ENCODE results near the gene FTO.

Gene FTO

DNA sequence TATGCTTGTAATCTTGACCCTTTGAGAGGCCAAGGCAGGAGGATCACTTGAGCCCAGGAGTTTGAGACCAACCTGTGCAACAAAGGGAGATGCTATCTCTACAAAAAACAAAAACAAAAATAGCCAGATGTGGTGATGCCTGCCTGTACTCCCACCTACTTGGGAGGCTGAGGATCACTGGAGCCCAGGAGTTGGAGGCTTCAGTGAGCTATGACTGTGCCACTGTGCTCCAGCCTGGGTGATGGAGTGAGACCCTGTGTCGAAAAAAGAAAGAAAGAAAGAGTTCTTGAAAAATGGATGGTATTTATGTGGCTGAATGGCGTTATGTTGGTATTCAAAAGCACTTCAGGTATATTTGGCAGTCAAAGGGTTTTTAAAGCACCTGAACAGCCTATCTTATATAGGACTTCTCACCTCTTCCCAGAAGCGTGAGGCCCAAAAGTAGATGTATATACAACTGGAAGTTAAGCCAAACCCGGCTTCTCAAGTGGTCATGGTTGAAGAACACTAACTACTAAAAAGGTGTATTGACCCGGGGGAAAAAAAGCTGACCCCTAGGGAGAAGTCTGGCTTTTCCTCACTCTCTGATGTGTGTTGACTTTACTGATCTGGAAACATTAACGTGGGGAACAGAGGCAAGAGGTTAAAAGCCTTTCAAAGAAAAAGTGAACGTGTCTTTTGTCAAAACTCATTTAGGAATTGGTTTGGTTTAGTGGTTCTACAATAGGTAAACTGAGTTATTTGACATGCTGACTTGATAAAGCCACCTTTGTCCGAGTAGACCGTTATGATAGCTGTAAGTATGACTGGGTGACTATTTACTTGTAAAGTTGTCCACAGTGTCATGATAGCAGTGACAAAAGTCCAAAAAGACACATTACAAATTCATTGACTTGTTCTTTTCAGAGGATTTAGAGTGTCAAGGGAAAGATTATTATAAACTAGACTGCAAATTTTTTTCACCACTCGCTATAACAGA, 399.2 kb downstream of the FTO start:
- no peak for FAIRE-seq
- DNase-seq (ENCODE audit: insufficient read length, low spot score): no peak

DNA sequence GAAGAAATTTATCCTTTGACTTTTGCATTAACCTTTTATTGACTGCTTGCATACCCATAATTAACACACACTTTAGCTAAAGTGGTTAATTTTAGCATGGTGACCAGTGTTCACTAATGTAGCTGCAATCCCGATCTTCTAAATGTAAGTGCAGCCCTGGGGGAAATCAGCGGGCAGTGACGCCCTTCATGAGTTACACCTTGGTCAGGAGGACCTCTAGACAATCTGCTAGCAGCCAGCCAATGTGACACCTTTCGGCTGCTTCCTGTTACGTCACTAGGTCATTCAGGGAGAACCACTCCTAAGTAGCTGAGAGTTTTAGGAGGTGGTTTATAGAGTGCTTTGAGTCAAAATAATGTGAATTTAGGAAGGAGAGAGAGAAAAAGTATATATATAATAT, 402.1 kb downstream of the FTO start:
- FAIRE-seq: no peak
- no peak for DNase-seq (ENCODE audit: insufficient read length, low spot score)

DNA sequence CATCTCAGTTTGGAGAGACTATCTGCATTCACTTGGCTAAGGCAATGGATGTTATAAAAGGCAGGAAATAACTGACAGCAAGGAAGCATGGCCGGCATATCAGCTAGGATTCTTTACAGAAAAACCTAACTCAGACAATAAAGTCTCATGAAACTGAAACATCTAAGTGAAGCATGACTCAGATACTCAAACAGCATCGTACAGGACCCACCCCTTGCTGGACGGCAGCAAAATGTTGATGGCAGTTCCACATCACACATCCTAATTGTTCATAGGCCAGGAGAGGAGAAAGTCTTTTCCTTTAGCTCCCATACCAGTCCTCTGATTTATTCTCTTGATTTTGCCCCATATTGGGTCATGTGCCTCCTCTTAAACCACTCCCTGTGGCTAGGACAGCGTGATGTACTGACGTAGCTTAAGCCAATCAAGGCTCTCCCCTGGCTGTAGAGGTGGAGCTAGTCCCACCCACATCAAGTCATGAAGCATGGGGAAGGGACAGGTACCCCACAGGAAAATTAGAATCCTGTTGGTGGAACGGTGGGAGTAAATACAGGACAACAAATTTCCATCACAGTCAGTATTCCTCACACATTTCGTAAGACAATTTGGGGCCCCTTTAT, 403.7 kb downstream of the FTO start:
- FAIRE-seq (no peak), DNase-seq (ENCODE audit: insufficient read length, low spot score) (no peak)

DNA sequence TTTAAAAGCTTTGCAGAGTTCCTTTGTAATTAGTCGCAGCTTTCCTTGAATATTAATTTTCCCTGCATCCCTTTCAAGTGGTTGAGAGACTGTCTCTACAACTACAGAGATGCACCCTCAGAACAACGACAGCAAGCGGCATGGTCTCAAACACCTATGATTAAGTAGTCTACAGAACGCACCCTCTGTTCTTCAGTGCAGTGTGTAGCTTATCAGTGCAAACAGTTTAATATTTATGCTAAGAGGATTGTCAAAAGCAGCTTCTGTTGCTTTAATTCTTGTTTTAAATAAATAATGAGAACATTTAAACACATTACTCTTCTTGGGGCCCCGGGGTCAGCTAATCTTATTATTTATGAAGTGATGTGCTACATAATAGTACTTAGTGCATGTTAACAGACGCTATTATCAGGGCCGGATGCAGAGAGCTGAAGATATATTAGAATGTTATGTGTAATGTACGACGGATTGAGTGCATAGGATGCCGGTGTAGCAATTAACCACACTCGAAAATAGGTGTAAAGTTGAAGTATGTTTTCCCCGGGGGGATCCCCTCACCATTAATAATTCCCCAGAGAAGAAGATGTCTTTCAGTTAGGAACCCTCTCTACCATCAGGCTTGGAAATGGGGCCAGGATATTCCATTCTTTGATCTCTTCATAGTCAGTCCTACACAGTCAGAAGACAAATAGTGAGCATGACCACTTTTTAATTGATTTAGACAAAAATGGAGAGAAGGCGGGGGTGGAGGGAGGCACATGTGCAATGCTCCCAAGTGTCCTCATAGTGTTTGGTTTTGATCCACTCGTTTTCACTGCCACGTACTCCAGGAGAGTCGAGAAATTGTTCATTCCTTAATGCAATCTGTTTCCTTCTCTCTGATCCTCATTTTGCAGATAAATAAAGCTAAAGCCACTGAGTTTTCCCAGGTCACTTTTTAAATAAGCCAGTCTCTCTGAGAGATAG, 406.3 kb downstream of the FTO start:
- no peak for FAIRE-seq
- DNase-seq (ENCODE audit: insufficient read length, low spot score): no peak

DNA sequence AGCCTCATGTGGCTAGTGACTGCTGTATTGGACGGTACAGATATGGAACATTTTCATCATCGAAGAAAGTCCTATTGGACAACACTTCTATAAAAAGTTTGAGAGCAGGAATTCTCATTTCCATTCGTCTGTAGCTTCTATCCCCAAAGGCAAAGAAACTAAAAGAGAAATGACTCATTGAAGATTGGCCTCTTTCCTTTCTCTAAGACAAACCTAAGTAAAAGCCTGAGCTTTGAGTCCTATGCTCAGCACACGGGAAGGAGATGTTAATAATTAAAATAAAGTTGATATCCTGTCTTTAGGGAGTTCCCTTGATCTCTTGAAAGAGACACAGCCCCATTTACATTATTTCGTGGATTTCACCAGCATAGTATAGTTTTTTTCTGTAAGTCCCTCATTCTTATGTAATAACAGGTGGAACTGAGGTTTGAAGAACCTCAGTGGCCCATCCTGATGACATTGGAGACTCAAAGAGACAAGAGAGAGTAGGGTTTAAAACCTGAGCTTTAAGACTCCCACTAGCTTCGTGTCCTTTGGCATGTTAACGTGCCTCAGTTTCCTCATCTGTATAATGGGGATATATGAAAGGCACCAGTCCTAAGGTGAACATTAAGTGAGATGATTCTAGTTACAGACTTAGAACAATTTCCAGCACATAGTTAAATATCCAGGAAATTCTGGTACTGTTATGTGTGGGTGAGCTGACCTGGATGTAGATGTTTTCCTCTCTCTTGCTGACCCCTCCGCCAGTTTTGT, 408.7 kb downstream of the FTO start:
- FAIRE-seq: no peak
- DNase-seq (ENCODE audit: insufficient read length, low spot score): no peak

DNA sequence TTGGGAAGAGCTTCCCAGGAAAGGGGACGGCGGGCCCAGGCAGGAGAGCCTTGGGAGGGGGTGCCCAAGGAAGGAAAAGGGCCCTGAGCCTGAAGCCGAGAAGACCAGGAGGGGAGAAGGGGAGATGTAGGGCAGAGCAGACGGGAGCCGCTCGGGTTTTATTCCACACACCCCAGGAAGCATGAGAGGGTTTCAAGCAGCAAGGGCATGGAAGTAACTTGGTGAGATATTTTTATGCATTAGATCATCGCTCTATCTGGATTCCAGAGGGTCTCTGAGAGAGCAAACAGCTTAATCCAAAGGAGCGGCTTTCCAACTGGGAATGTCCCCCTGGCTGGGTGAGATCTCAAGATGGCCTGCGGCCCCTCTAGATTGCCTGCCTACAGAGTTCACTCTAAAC, 411.6 kb downstream of the FTO start:
- DNase-seq (ENCODE audit: insufficient read length, low spot score) (no peak), FAIRE-seq (no peak)

DNA sequence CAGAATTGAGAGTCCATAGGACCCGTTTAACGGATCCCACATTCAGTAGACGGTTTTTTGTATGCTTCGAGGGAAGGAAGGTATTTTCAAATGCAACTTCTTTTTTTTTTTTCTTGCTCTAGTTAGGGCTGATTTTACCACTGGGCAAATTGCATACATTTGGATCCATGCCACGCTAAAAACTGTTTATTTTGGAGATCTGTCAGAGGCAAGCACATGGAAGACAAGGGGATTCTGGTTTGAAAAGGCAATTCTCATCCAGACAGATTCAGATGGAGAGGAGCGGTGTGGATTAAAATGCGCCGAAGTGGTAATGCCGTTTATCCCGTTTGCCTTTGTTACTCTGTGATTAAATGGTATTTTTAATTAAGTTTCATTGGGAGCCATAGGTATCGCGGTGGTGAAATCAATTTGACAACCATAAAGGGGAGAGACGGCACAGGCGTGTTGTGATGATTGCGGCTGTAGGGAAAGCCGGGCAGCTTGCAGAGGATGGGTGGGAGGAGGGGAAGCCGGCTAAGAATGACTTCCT, 412.2 kb downstream of the FTO start:
- no peak for FAIRE-seq

DNA sequence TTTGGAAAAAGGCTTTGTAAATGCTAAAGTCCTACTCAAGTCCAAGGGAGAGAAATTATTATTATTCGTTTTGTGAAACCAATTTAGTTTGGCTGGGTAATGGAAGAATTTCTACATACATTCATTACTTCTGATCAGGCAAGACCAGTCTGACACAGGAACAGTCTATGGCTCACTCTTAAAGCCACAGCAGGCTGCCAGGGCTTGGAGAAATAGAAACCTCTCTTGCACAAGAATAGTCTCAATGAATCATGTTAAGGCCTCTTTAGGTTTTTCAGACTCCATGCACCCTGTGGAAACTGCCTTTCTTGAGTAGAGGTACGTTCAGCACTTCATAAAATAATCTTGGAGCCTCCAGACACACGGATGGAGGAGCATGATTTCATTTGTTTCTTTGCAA, 414.9 kb downstream of the FTO start:
- no peak for DNase-seq (ENCODE audit: insufficient read length, low spot score)
- FAIRE-seq: no peak

More for the DNA sequence above, 412.2 kb downstream of the FTO start:
- DNase-seq (ENCODE audit: insufficient read length, low spot score): no peak

DNA sequence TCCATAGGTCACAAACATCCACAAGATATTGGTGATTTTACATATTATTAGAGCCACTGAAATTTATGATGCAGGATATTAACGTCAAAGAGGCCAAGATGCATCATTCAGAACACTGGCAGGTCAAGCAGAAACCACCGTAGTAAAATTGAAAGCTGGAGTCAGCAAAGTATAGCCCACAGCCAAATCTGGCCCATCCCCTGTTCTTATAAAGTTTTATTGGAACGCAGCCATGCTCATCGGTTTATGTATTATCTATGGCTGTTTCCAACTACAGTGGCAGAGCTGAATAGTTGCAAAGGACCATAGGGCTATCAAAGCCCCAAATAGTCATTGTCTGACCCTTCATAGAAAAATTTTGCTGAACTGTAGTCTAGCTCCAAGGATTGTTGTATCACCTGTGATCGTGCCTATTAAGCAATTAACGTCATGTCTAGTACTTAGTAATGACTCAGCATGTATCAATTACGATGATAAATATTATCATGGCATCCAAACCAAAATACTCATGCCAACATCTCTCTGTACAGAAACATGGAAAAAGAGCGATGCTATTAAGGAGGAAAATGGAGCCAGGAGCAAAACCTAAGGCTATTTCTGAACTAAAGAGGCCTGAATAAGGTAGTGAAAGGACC, 417.0 kb downstream of the FTO start:
- DNase-seq (ENCODE audit: insufficient read length, low spot score): no peak
- no peak for FAIRE-seq

DNA sequence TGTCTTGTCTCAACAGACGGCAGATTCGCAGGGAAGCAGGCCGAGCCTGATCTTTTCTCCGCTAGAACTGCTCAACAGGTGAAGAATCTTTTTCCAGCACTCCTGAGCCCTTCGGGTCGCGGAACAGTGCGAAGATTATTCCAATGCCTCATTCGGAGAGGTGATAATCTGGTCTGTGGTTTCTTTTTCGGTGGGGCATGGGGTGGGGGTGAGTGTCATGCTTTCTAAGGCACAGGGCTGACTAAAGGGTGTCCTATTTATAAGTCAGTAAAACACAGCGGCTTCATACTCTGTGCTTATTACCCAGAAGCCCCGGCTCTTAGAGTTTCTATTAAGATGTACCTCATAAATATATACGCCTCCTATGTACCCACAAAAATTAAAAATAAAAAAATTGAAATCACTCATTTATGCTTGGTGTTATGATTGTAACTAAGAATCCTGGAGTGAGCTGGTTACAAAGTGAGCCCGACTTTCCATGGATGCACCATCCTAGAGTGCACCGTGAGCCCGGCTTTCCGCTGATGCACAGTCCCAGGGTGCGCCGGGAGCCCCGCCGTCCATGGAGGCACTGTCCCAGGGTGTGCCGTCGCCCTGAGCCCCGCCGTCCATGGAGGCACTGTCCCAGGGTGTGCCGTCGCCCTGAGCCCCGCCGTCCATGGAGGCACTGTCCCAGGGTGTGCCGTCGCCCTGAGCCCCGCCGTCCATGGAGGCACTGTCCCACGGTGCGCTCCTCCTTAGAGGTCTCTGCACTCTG, 417.8 kb downstream of the FTO start:
- DNase-seq (ENCODE audit: insufficient read length, low spot score): no peak
- no peak for FAIRE-seq

DNA sequence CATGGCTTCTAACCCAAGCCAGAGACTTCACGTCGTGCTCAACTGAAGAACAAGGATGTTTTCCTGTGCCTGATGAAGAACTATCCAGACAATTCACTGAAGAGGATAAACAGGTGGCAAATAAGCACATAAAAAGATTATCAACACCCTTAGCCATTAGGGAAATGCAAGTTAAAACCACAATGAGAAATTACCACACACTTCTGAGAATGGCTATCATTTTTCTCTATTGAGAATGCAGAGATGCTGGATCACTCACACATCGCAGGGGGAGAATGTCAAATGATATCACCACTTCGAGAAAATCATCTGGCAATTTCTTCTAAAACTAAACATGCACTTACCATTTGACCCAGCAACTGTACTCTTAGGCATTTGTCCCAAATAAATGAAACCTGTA, 419.8 kb downstream of the FTO start:
- FAIRE-seq (no peak), DNase-seq (ENCODE audit: insufficient read length, low spot score) (no peak)

DNA sequence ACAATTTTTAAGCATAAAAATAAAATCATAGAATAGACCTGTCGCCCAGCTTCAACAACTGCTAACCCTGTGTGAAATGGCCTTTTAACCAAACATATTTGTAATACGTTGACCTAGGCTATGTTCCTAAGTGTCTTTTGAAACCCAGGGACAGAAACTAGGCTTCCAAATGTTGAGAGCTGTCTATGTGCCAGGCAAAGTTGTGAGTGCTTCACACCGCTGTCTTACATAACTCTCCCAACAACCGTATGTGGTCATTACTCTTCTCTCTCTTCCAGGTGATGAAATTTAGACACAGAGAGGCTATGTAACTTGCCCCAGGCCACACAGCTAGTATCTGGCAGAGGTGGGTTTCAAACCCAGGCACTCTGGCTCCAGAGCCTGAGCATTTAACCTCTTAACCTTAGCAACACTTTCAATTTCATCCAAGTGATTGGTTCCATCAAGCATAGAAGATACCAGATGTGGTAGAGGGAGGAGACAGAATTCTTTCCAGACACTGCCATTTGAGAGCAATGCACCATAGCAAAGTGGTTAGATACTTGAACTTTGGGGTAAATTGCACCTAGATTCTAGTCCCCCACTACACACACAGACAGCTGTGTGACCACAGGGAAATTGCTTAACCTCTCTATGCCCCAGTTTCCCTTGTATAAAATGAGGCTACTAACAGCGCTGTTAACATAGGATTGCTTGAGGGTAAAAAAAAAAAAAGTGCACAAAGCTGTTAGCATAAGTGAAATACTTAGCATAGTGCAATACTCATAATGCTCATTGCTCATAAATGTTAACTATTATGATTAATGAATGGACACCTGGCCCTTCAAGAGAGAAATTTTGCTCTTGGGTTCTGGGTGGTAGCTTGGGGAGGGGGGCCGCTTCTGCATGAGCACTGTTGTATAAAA, 422.0 kb downstream of the FTO start:
- FAIRE-seq (no peak), DNase-seq (ENCODE audit: insufficient read length, low spot score) (no peak)

DNA sequence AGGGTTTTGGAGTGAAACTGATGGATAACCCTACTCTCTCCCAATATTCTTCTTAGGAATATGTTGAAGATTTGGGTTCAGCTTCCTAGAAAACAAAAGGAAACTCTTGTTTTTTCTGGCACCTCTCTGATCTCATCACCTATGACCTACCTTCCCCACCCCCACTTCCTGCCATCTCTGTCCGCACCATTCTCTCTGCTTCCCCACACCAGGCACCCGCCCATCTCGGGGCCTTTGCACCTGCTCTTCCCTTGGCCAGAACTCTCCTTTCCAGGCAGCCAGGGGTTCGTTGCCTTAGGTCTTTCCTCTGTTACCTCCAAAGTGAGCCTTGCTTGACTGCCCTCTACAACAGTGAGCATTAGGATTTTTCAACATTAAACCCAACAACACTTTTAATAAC, 423.0 kb downstream of the FTO start:
- FAIRE-seq (no peak), DNase-seq (ENCODE audit: insufficient read length, low spot score) (no peak)

DNA sequence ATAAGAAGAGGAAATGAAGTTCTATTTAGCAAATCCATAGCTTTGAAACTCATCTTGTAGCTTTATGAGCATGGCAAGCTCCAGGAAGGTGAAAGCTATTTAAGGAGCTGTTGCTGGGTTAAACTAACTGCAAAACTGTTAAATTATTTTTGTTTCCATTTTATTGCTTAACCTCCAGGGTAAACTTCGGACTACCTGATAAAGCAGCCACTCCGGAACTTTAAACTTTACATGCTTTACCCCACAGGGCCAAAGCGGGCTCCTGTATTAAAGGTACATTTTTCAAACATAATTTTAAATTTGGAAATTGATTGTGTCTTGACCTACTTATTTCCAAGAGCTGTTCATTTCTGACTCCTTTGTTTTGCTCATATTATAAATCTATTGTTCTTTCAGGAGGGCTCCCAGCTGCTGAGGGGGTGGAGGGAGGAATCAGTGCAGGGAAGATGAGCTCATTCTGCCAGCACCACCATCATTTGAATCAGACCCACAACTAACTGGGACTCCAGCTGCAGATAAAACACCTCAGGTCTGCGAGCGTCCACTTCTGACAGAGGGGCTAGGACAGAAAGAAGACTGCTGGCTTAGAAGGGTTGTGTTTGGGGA, 424.8 kb downstream of the FTO start:
- FAIRE-seq (no peak), DNase-seq (ENCODE audit: insufficient read length, low spot score) (no peak)

DNA sequence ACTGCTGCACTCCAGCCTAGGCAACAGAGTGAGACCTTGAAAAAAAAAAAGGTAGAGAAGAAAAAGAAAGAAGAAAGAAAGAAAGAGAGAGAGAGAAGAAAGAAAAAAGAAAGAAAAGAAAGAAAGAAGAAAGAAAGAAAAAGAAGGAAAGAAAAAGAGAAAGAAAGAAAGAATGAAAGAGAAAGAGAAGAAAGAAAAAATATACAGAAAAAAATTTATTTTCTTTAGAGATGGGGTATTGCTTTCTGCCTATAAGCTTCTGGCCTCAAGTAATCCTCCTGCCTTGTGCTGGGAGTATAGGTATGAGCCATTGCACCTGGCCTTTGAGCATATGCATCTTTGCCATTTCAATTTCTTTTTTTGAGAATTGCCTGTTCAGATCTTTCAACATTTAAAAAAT, 425.9 kb downstream of the FTO start:
- FAIRE-seq: no peak
- no peak for DNase-seq (ENCODE audit: insufficient read length, low spot score)

DNA sequence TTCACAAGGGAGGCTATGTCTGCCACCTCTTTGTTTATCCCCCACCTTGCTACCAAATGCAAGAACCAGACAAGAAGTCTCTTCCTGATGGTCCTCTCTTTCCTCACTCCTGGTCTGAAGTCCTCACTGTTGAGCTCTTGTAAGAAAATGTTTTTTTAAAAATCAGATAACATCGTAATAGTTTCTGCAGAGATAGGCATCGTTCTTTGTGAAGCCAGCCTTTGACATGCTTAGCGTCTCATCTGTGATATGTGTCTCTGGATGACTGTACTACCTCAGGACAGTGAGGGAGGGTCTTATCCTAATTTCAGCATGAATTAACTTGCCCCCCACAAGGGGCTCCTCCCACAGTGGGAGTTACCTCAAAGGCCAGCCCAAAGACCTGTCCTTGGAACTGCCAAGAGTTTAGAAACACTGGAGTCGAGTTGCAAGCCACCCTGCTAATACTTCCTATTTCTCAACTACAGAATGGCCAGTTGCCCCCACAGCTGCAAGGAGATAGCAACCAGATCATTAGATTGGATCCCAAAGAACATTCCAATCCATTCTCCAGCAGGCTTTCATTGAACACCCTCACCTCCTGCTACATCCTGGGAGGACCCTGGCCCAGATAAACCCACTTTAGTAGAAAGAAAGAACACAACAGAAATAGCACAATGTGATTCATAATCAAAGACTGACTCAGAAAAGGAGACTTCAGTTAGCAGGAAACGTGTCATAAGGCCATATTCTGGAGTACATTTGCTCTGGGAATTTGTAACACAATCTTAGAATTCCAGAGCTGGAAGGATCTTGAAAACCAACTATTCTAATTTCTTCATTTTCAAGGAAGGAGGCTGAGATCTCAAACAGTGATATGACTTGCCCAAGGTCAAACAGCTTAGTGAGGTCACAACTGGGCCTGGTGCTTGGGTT, 431.7 kb downstream of the FTO start:
- no peak for FAIRE-seq
- DNase-seq (ENCODE audit: insufficient read length, low spot score): no peak

DNA sequence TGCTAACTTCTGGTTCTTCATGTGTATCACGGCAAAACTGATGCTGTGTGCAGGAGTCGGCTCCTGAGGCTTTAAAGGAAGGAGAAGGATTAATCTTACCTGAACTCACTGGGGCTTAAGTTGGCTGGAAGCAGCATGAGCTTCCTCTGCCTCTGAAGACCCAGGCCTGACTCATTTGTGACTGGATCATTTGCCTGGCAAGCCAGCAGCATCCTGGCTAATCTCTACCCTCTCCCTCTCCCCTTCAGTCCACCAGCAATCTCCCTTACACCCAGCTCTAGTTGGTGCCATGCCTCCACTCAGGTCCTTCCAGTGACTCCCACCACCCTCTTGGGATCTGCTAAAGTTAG, 432.3 kb downstream of the FTO start:
- DNase-seq (ENCODE audit: insufficient read length, low spot score): no peak

More for the DNA sequence above, 432.3 kb downstream of the FTO start:
- FAIRE-seq: no peak

All from GM19239 (cell line).